Nucleus accumbens (tissue), 56 donors: ENCODE measurements around the gene PCDHGA1.
"Not testable (repeated sequence)": the region's sequence is repeated elsewhere in the genome, so short reads cannot be mapped to it uniquely, and the experiment has no call there.

Experiments
- DNase-seq, 56 donors: peaks; one replicate each; lab custom pipeline; 2025; lab: John Stamatoyannopoulos, UW

The PCDHGA1 gene

DNA sequence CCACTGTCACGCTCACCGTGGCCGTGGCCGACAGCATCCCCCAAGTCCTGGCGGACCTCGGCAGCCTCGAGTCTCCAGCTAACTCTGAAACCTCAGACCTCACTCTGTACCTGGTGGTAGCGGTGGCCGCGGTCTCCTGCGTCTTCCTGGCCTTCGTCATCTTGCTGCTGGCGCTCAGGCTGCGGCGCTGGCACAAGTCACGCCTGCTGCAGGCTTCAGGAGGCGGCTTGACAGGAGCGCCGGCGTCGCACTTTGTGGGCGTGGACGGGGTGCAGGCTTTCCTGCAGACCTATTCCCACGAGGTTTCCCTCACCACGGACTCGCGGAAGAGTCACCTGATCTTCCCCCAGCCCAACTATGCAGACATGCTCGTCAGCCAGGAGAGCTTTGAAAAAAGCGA lies 102.4 kb downstream of the PCDHGA1 start:
- not testable (repeated sequence) for DNase-seq

DNA sequence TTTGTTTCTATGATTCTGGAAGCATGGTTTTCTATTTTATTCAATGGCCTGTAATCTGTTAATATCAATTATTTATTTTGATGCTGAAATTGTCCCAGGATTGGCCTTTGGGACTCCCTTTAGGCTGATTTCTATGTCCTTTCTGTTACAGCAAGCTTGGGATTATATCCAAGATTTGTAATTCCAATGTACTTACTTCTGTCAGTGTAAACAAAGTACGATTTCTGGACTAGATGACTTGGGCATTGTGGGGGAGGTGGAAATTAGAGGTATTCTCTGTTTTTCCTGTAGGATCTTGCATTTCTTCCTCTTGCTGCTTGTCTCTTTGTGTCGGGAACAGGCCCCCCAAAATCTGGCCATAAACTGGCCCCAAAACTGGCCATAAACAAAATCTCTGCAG lies 103.7 kb downstream of the PCDHGA1 start:
- no peak for DNase-seq

DNA sequence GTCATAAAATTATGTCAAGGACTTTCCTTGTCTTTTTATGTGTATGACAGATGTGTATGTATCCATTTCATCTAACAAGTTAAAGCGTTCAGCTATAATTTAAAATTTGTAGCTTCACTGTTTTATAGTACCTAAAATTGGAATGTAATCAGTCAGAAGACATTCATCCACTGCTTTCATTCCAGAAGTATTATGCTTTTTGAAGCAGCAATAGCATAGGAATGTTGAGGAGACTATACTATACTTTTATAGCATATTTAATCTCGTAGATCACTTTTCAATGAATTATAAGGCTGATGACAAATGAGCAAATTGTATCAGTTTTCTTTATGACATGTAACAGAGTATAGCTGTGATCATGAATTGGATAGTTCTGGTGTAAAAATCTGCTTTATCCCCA lies 106.9 kb downstream of the PCDHGA1 start:
- no peak for DNase-seq

DNA sequence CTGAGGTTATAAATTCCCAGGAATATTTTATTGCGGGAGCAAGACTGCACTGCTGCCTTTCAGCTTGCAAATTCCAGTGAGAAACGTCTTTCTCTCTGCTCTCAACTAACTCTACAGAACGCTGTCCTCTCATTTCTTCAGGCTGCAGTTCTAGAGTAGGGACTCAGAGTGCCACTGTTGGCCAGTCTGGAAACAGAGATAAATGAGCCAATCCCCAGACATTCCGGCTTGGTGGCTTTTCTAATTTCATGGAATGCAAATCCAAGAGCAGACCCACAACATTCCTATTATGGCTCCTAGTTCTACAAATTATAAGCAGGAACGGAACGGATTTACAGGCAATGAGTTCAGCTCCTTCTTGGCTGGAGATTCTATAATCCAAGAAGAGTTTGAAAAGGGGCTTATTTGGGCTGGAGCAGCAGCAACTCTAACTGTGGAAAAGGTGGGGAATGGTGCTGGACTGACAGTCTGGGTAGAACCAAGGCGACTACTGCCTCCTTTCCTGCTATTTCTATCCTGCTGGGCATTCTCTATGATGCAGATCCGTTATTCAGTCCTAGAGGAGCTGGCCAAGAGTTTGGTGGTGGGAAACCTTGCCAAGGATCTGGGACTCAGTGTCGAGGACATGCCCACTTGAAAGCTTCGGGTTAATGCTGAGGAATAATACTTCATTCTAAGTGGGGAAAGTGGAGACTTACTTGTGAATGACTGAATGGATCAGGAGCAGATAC lies 109.3 kb downstream of the PCDHGA1 start:
- DNase-seq: no peak

DNA sequence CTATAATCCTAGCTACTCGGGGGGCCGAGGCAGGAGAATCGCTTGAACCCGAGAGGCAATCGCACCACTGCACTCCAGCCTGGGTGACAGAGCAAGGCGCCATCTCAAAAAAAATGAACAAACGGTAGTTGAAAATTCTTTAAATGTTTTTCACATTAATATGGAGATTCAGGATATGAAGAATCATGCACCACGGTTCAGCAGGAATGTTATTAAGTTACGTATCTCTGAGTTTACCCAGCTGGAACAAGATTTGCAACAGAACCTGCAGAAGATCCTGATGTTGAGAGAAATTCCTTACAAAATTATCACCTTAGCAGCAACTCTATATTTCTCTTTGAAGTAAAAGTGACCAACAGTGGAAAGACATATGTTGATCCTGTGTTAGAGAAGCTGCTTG lies 110.0 kb downstream of the PCDHGA1 start:
- no peak for DNase-seq

DNA sequence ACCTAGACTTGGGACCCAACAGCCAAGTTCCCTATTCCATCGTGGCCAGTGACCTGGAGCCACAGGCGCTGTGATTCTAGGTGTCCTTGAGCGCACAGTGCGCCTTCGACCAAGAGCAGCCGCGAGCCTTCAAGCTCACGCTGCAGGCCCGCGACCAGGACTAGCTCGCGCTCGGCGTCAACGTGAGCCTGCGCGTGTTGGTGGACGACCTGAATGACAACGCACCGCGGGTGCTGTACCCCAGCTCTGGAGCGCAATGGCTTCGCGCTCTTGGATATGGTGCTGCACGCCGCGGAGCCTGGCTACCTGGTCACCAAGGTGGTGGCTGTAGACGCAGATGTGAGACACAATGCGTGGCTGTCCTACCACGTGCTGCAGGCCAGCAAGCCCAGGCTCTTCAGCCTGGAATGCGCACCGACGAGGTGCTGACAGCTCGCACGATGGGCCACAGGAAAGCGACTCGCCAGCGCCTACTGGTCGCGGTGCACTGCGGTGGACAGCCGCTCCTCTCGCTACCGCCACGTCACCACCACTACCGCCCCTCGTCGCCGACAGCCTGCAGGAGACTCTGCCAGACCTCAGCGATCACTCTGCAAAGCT lies 111.4 kb downstream of the PCDHGA1 start:
- DNase-seq: no peak

DNA sequence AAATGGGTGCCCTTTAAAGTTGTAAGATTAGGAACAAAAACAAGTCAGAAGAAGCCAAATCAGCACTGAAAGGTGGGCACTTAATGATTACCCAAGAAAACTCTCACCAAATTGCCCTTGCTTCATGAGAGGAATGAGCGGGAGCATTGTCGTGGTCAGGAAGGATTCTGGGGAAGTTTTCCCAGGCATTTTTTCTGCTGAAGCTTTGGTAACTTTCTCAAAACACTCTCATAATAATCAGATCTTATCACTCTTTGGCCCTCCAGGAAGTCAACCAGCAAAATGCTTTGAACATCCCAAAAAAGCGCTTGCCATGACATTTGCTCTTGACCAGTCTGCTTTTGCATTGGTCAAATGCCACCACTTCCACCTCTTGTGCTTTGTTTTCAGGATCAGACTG lies 135.0 kb downstream of the PCDHGA1 start:
- DNase-seq: no peak

DNA sequence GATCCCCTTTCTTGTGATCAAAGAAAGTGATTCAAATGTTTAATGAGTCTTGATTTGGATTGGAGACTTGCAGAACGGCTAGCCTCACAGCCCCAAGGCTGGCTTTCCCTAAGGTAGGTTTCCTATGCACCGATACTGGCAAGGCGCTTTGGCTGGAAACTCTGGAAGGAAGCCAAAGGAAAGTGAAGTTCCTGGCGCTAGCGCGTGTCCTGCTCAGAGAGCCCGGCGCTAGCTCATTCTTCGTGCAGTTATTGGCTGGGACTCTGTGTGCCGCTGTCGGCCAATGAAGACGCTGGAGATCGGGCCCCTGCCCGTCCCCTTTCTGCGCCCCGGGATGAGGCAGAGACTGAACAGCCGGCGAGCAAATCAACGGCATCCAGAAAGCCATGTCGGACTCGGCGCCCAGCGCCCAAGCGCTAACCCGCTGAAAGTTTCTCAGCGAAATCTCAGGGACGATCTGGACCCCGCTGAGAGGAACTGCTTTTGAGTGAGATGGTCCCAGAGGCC lies 145.4 kb downstream of the PCDHGA1 start, which contains the start of gene PCDHGC3:
Gene PCDHGC3 (plus strand): TSS at position 342 of the 507 bp plus-strand sequence. CDS start 151 bp downstream, at position 493.
- peak in 52 of 56 donors; percentile 46 to 93 (median 78) for DNase-seq

DNA sequence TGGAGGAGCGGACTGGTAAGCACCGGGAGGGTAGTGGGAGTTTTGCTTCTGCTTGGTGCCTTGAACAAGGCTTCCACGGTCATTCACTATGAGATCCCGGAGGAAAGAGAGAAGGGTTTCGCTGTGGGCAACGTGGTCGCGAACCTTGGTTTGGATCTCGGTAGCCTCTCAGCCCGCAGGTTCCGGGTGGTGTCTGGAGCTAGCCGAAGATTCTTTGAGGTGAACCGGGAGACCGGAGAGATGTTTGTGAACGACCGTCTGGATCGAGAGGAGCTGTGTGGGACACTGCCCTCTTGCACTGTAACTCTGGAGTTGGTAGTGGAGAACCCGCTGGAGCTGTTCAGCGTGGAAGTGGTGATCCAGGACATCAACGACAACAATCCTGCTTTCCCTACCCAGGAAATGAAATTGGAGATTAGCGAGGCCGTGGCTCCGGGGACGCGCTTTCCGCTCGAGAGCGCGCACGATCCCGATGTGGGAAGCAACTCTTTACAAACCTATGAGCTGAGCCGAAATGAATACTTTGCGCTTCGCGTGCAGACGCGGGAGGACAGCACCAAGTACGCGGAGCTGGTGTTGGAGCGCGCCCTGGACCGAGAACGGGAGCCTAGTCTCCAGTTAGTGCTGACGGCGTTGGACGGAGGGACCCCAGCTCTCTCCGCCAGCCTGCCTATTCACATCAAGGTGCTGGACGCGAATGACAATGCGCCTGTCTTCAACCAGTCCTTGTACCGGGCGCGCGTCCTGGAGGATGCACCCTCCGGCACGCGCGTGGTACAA lies 146.0 kb downstream of the PCDHGA1 start:
- DNase-seq: peak in 25 of 56 donors; percentile 20 to 73 (median 49)

DNA sequence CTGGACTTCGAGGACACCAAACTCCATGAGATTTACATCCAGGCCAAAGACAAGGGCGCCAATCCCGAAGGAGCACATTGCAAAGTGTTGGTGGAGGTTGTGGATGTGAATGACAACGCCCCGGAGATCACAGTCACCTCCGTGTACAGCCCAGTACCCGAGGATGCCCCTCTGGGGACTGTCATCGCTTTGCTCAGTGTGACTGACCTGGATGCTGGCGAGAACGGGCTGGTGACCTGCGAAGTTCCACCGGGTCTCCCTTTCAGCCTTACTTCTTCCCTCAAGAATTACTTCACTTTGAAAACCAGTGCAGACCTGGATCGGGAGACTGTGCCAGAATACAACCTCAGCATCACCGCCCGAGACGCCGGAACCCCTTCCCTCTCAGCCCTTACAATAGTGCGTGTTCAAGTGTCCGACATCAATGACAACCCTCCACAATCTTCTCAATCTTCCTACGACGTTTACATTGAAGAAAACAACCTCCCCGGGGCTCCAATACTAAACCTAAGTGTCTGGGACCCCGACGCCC lies 146.8 kb downstream of the PCDHGA1 start:
- DNase-seq: no peak

DNA sequence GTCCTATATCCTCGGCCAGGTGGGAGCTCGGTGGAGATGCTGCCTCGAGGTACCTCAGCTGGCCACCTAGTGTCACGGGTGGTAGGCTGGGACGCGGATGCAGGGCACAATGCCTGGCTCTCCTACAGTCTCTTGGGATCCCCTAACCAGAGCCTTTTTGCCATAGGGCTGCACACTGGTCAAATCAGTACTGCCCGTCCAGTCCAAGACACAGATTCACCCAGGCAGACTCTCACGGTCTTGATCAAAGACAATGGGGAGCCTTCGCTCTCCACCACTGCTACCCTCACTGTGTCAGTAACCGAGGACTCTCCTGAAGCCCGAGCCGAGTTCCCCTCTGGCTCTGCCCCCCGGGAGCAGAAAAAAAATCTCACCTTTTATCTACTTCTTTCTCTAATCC lies 147.5 kb downstream of the PCDHGA1 start:
- no peak for DNase-seq

DNA sequence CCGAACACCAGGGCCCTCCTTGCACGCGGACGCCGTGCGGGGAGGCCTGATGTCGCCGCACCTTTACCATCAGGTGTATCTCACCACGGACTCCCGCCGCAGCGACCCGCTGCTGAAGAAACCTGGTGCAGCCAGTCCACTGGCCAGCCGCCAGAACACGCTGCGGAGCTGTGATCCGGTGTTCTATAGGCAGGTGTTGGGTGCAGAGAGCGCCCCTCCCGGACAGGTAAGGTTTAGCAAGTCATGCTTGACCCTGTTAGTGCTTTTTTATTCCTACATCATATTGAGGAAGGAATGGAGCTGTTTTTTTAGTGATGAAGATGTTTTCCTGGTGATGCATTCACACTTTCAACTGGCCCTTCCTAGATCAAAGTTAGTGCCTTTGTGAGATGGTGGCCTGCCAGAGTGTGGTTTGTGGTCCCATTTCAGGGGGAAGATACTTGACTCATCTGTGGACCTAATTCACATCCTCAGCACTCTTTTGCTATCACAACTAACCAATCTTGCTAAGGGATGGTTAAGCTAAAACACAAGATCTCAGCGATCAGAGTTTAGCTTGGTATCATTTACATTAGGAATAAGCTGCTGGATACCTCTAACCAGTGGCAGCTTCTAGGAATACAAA lies 148.1 kb downstream of the PCDHGA1 start:
- no peak for DNase-seq

DNA sequence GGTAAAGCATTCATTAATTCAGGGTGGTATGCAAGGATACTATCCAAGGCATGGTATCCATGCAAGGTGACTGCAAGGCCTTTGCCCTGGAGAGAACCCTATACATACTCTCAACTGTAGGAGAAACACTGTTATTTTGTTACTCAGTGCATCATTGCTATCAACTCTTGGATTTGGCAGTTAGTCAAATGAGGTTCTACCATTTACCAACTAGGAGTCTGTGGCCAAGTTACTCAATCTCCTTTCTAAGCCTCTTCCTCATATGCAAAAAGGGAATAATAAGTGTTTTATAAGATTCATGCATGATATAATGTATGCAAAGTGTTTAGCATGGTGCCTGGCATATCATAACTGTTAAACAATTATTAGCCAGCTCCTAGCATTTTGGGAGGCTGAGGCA lies 149.5 kb downstream of the PCDHGA1 start:
- DNase-seq: no peak

DNA sequence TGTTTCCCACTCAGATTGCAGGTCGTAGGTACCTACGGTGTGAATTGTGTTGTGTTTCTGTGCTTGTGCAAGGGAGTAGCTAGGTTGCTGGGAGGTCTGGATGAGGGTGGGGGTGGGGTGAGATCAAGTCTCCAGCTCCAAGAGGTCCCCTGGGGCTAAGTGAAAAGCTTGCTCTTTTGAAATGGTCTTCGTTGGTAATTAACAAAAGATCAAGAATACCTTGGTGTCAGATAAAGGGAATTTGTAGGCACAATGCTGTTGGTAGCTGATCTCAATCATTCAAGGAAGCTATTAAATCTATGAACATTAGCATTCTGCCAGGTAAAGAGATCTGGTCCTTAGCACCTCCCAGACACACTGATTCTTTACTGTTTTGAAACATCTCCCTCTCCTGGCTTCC lies 153.6 kb downstream of the PCDHGA1 start:
- DNase-seq: no peak

DNA sequence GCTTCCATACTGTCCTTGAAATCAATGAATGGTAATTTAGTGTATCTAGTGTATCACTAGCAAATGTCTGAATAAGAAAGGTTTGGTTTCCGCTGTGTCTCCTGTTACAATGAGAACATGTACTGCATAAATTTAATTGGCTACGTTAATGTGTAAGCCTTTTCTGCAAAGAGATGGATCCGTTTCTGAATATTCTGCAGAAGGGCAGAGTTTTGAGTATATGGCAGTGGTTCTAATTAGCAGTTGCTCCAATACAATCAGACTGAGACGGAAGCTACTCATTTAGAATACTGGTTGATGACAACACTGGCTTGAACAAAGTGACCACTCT lies 154.0 kb downstream of the PCDHGA1 start:
- DNase-seq: no peak

DNA sequence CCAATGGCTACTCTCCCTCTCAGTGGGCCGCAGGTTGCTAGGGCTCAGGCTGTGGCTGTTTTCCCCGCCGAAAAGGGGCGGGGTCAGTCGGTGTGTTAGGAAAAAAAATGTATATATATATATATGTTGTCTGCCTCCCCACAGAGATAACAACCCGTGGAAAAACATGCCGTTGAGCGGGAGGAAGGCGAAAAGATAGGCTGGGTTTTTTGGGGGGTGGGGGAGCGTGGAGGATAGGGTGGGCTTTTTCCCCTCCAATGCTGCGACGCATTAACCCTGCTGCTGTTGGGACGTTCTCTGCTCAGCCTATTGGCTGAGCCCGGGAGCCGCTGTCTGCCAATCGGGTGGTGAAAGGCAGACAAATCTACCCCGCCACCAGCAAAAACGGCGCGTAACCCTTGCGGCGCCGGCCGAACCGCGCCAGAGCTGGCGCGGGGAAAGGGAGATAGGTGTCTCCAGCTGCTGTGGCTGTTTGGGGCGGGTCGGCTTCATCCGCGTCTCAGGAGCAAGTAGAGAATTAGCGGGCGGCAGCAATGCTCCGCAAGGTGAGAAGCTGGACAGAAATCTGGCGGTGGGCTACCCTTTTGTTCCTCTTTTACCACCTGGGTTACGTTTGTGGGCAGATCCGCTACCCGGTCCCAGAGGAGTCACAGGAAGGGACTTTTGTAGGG lies 154.5 kb downstream of the PCDHGA1 start, which contains the start of gene PCDHGC4:
Gene PCDHGC4 (plus strand): TSS at position 390 of the 671 bp plus-strand sequence. CDS start 144 bp downstream, at position 534.
- DNase-seq: peak in 28 of 56 donors; percentile 23 to 79 (median 50)

DNA sequence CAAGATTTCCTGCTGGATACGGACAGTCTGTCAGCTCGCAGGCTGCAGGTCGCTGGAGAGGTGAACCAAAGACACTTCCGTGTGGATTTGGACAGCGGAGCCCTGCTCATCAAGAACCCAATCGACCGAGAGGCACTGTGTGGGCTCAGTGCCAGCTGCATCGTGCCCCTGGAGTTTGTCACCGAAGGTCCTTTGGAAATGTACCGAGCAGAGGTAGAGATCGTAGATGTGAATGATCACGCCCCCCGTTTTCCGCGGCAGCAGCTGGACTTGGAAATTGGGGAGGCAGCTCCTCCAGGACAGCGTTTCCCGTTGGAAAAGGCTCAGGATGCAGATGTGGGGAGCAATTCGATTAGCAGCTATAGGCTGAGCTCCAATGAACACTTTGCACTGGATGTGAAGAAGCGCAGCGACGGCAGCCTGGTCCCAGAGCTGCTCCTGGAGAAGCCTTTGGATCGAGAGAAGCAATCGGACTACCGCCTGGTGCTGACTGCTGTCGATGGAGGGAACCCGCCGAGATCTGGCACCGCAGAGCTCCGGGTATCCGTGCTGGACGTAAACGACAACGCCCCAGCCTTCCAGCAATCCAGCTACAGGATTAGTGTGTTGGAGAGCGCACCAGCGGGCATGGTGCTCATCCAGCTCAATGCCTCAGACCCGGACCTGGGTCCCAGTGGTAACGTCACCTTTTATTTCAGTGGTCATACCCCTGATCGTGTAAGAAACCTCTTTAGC lies 155.2 kb downstream of the PCDHGA1 start:
- DNase-seq: peak in 2 of 56 donors; percentile 30 to 34

DNA sequence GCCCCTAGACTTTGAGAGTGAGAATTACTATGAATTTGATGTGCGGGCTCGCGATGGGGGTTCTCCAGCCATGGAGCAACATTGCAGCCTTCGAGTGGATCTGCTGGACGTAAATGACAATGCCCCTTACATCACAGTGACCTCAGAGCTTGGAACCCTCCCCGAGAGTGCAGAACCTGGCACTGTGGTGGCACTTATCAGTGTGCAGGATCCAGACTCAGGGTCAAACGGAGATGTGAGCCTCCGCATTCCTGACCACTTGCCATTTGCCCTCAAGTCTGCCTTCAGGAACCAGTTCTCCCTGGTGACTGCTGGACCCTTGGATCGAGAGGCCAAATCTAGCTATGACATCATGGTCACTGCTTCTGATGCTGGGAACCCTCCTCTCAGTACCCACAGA lies 155.8 kb downstream of the PCDHGA1 start:
- DNase-seq: no peak

DNA sequence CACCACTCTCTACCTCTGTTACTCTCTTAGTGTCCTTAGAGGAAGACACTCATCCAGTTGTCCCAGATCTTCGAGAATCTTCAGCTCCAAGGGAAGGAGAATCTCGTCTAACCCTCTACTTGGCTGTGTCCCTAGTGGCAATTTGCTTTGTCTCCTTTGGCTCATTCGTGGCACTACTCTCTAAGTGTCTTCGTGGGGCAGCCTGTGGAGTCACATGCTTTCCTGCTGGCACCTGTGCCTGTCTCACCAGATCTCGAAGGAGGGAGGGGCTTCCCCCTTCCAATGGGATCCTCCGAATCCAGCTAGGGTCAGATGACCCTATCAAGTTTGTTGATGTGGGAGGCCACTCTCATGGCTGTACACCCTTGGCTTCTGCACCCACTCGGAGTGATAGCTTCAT lies 156.8 kb downstream of the PCDHGA1 start:
- DNase-seq: no peak
